Stomach (tissue), 9 donors: Measurements from ENCODE around the gene VAMP5. TPM values are rescaled to one million over a fixed set of nuclear protein-coding genes. Genes with fewer than 3 reads are reported as not detected.
A peak's percentile ranks its signal among the peaks of the same experiment; 100 is the strongest.

Experiments used
- DNase-seq, 2 donors: peaks; one replicate each; pipeline versions ENCODE4 v3.0.0 to v3.0.0-alpha.2; 2013 to 2019
- H3K27ac ChIP-seq, 5 donors: fragments of 200-600 bp in 4 of 5; sonication (generic) in 4 of 5; one replicate each; pipeline ENCODE4 v1.5.1; 2013 to 2019; ENCODE audit warnings: mild to moderate bottlenecking in 1 of 5, moderate library complexity in 1 of 5
- H3K27me3 ChIP-seq, 3 donors: fragments of 200-600 bp; sonication (generic); one replicate each; pipeline ENCODE4 v1.5.1; 2017 to 2019; ENCODE audit warnings: mixed run types in 1 of 3
- H3K36me3 ChIP-seq, 4 donors: fragments of 200-600 bp; sonication (generic); 1 replicate in 3 of 4; 2 replicates in 1 of 4; pipeline ENCODE4 v1.5.1; 2016 to 2019
- H3K4me1 ChIP-seq, 4 donors: fragments of 200-600 bp; sonication (generic); one replicate each; pipeline ENCODE4 v1.5.1; 2016 to 2019
- H3K4me3 ChIP-seq, 4 donors: fragments of 200-600 bp; sonication (generic) in 3 of 4; one replicate each; pipeline ENCODE4 v1.5.1; 2016 to 2019; ENCODE audit warnings: mild to moderate bottlenecking in 1 of 4
- H3K9me3 ChIP-seq, 4 donors: fragments of 200-600 bp; sonication (generic); one replicate each; pipeline ENCODE4 v1.5.1; 2016 to 2019
- EP300 ChIP-seq: sonication (generic); formaldehyde crosslinking; IDR thresholded peaks from one replicate; pipeline ENCODE4 v1.6.1; 2017; ENCODE audit warnings: antibody characterized with exemption
- POLR2A ChIP-seq, 4 donors: fragments of 450-650 bp; IDR thresholded peaks; one replicate each; pipeline ENCODE4 v1.6.1; 2016; ENCODE audit warnings: antibody characterized with exemption in 4 of 4, control low read depth in 2 of 4, mild to moderate bottlenecking in 1 of 4, moderate library complexity in 1 of 4
- POLR2AphosphoS5 ChIP-seq, 3 donors: sonication (generic); formaldehyde crosslinking; IDR thresholded peaks; one replicate each; pipeline ENCODE4 v1.6.1; 2016; ENCODE audit warnings: antibody characterized with exemption in 3 of 3
- WGBS, 5 donors: extraction: QIAGEN DNeasy Blood & Tissue Kit in 3 of 5; methylation state at CpG; one replicate each; pipeline versions ENCODE4 v1.1.5 to v1.1.7; 2013 to 2018; 5-methylcytosine and 5-hydroxymethylcytosine counted together
- intact Hi-C: fragments of 100-400 bp; cut with DNase I; formaldehyde crosslinking; loops from one replicate; pipeline ENCODE4 v1.15.1; 2023; ENCODE audit warnings: low total_unique reads
- polyA plus RNA-seq, 3 donors: library from polyadenylated mRNA; stranded (reverse); fragments of 200-250 nt; gene quantifications; one replicate each; pipeline ENCODE4 v1.2.3, GENCODE V29; 2013
- total RNA-seq, 5 donors: library from RNA; depleted of rRNA; stranded (reverse); fragments of >200 nt; gene quantifications; one replicate each; pipeline versions ENCODE4 v1.1.0 to v1.2.3, GENCODE V29; 2014 to 2016
- TF ChIP-seq, protein P1 (sequence below), 7 experiments: fragments of 450-650 bp in 4 of 7; fragments of 200-600 bp in 3 of 7; sonication (generic) in 3 of 7; IDR thresholded peaks; one replicate each; pipeline ENCODE4 v1.5.1; 2016 to 2019; ENCODE audit warnings: antibody characterized with exemption in 7 of 7, control low read depth in 2 of 7, mild to moderate bottlenecking in 1 of 7
- donor health status: healthy with polysubstance abuse.
- donor health status: Bipolar disorder and iron deficiency.
- donor health status: healthy.

Gene VAMP5
- total and polyA plus RNA-seq, 8 donors = 7.7 to 95.1 (median 77.8) TPM

GRCh38 chr2:85549826-85550225 lies 34.4 kb upstream of the VAMP5 start:
- no peak for DNase-seq
- WGBS, 5 donors = 33 to 47% (median 36%) methylated on average over 4 of the region's 4 CpGs
- Histone ChIP-seq H3K4me1 (peaks cover 7 to 68% (median 32%) of the 10 kb centered on the region in 4 donors), H3K4me3 (no peak overlapping the region), H3K27ac (peak overlapping the region; percentile 11 to 99 (median 71)), H3K9me3 (no peaks in the 10 kb centered on the region), H3K36me3 (peaks cover 38 to 95% (median 82%) of the 10 kb centered on the region in 4 donors), H3K27me3 (no peaks in the 10 kb centered on the region)
- TF ChIP-seq POLR2AphosphoS5 (IDR thresholded peaks at IDR 0.05) = peak in 1 of 3 donors; percentile 21
- no peak for TF ChIP-seq POLR2A (IDR thresholded peaks at IDR 0.05)
- TF ChIP-seq, protein P1, sequence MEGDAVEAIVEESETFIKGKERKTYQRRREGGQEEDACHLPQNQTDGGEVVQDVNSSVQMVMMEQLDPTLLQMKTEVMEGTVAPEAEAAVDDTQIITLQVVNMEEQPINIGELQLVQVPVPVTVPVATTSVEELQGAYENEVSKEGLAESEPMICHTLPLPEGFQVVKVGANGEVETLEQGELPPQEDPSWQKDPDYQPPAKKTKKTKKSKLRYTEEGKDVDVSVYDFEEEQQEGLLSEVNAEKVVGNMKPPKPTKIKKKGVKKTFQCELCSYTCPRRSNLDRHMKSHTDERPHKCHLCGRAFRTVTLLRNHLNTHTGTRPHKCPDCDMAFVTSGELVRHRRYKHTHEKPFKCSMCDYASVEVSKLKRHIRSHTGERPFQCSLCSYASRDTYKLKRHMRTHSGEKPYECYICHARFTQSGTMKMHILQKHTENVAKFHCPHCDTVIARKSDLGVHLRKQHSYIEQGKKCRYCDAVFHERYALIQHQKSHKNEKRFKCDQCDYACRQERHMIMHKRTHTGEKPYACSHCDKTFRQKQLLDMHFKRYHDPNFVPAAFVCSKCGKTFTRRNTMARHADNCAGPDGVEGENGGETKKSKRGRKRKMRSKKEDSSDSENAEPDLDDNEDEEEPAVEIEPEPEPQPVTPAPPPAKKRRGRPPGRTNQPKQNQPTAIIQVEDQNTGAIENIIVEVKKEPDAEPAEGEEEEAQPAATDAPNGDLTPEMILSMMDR (IDR thresholded peaks at IDR 0.05) = no peak
- intact Hi-C loops = no loop called here

DNA sequence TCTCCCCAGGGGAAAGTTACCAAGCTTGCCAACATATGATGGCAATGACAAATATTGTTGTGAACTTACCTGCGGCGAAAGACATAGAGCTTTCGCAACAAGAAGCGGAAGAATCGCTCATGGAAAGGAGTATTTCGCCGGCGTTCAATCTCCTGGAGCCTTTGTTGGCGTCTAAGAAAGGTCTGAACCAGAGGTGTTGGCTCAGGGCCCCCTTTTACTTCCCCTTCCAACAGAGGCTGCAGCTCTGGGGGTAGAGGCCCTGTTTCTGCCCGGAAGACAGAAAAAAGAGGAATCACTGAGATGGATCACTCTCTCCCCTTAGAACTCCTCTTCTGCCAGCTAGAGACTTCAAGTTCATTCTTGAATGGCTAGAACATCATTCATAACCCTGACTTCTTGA lies 33.7 kb upstream of the VAMP5 start:
- intact Hi-C loops = no loop called here
- Histone ChIP-seq H3K27ac (peak overlapping the region in 4 of 5 donors; percentile 11 to 99 (median 74)), H3K4me3 (no peak overlapping the region), H3K4me1 (peaks cover 7 to 61% (median 29%) of the 10 kb centered on the region in 4 donors), H3K36me3 (peaks cover 39 to 95% (median 82%) of the 10 kb centered on the region in 4 donors), H3K9me3 (no peaks in the 10 kb centered on the region), H3K27me3 (no peaks in the 10 kb centered on the region)
- no peak for TF ChIP-seq POLR2A (IDR thresholded peaks at IDR 0.05)
- TF ChIP-seq, protein P1 (IDR thresholded peaks at IDR 0.05) = no peak
- TF ChIP-seq POLR2AphosphoS5 (IDR thresholded peaks at IDR 0.05) = no peak
- no peak for TF ChIP-seq EP300
- 68 to 87% (median 84%) methylated on average over 10 of the region's 10 CpGs for WGBS, 5 donors
- no peak for DNase-seq

- DNase-seq = peak; percentile 90 to 93
- Histone ChIP-seq H3K9me3 (no peaks in the 10 kb centered on the region), H3K4me3 (no peak overlapping the region), H3K27ac (peak overlapping the region in 3 of 5 donors; percentile 30 to 99 (median 51)), H3K36me3 (peaks cover 31 to 94% (median 85%) of the 10 kb centered on the region in 4 donors), H3K27me3 (no peaks in the 10 kb centered on the region), H3K4me1 (peaks cover 7 to 50% (median 22%) of the 10 kb centered on the region in 4 donors)
- WGBS, 5 donors = 57 to 73% (median 59%) methylated on average over 9 of the region's 9 CpGs
- TF ChIP-seq EP300 (no peak), POLR2AphosphoS5 (IDR thresholded peaks at IDR 0.05) (peak in 1 of 3 donors; percentile 85)
- TF ChIP-seq, protein P1 (IDR thresholded peaks at IDR 0.05) = peak in 6 of 7 experiments; percentile 54 to 99 (median 88)
- intact Hi-C loops = loop anchor here (2.0 kb wide), 1 partner anchor 131 kb away; no protein-coding TSS in a partner anchor
Measured at GRCh38 chr2:85551698-85552678, 32.2 kb upstream of the VAMP5 start.

DNA sequence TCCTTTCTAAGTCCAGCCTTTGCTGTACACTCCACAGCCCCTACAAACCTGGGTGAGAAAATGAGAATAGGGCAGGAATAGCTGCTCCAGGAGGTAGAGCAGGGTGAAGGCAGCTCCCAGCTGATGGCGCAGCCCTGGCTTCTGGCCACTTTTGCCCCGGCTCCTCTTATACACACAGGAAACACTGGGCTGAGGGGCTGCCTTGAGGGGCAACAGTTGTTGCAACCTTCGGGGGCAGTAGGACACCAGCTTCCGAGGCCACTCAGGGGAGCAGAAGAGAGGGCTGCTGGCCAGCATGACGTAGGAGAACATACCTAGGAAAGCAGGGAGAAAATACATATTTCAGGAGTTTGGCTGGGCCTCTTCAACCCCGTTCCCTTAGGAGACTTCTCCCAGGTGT lies 31.0 kb upstream of the VAMP5 start:
- H3K27me3 ChIP-seq = no peaks in the 10 kb centered on the region
- peaks cover 7 to 43% (median 21%) of the 10 kb centered on the region in 4 donors for H3K4me1 ChIP-seq
- H3K4me3 ChIP-seq = no peak overlapping the region
- TF ChIP-seq, protein P1 (IDR thresholded peaks at IDR 0.05) = no peak
- no peak for TF ChIP-seq POLR2A (IDR thresholded peaks at IDR 0.05)
- no peak for TF ChIP-seq EP300
- TF ChIP-seq POLR2AphosphoS5 (IDR thresholded peaks at IDR 0.05) = no peak
- H3K9me3 ChIP-seq = no peaks in the 10 kb centered on the region
- H3K36me3 ChIP-seq = peaks cover 31 to 96% (median 90%) of the 10 kb centered on the region in 4 donors
- DNase-seq = no peak
- no peak overlapping the region for H3K27ac ChIP-seq
- intact Hi-C loops = loop anchor here (2.0 kb wide), 1 partner anchor 132 kb away; no protein-coding TSS in a partner anchor
- 74 to 88% (median 86%) methylated on average over 6 of the region's 6 CpGs for WGBS, 5 donors
